Activated CD8-positive, alpha-beta memory T cell treated with anti-CD3 and anti-CD28 coated beads, Interleukin-2, amount 50 U/mL, for 4 hours (primary cell): ENCODE measurements around the gene TCHHL1.
"Not testable (repeated sequence)": the region's sequence is repeated elsewhere in the genome, so short reads cannot be mapped to it uniquely, and the experiment has no call there.

Source experiments
- DNase-seq: peaks from one replicate; pipeline ENCODE4 v3.0.0-alpha.2; 2020

Gene TCHHL1

DNA sequence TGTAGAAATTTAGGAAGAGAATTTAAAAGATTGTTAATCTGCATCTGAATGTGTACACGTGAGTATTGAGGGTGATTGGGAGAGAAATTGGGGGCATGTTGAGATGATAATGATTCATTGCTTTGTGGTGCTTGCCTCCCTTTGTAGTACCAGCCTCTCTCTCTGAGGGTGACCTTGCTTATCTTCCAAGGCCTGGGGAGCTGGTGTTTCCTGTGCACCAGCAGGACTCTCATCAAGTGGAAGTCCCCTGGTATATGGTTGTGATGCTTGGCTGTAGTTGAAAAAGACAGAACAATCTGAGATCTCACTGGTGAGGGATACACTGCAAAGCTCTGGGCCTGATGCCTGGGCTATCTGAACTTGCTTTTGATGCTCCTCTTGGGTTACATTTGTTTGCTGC lies 4.0 kb downstream of the TCHHL1 start:
- no peak for DNase-seq

DNA sequence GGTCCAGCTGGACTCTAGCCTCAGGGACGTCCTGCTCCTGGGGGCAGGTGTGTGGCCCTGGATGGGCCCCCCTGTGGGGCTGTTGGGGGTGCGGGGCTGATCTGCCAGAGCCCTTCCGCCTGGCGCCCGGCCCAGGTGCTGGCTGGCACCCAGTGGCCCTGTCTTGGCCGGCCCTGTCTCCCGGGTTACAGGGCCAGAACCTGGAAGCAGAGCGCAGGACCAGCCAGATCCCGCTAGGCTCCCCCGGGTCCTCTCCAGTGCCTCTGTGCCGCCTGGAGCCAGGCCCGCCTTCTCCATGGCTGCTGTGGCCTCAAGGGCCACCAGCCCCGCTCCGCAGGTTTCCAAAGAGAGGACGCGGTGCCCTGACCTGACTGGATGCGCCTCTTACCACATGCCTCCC lies 7.8 kb downstream of the TCHHL1 start:
- not testable (repeated sequence) for DNase-seq

DNA sequence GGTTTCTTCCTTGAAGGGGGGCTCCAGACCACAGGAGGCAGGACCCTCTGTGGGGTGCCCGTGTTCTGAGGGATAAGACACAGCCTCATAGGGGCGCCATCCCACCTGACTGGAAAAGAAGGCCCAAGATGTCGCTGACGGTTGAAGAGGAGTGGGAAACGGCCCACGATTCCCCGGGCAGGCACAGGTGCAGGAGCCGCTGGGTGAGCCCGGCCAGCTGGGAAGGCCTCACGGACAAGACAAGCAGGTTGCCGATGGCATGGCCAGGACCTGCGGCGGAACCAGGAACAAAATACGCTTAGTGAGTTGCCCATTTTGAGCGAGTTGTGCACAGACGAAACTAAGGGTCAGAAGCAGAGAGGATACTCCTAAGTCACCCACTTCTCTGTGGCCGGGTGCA lies 8.4 kb downstream of the TCHHL1 start:
- not testable (repeated sequence) for DNase-seq

DNA sequence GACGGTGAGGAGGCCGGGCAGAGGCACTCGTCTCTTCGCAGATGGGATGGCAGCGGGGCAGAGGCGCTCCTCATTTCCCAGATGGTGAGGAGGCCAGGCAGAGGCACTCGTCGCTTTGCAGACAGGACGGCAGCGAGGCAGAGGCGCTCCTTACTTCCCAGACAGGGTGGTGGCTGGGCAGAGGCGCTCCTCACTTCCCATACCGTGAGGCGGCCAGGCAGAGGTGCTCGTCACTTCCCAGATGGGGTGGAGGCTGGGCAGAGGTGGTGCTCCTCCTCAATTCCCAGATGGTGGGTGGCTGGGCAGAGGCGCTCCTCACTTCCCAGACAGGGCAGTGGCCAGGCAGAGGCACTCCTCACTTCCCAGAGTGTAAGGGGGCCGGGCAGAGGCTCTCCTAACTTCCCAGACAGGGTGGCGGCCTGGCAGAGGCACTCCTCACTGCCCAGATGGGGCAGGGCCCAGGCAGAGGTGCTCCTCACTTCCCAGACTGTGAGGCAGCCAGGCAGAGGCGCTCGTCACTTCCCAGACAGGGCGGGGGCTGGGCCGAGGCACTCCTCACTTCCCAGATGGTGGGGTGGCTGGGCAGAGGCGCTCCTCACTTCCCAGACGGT lies 9.9 kb downstream of the TCHHL1 start:
- no peak for DNase-seq

- DNase-seq, result no peak
Observed at GRCh38 chr1:152072311-152072710, 16.6 kb downstream of the TCHHL1 start.

DNA sequence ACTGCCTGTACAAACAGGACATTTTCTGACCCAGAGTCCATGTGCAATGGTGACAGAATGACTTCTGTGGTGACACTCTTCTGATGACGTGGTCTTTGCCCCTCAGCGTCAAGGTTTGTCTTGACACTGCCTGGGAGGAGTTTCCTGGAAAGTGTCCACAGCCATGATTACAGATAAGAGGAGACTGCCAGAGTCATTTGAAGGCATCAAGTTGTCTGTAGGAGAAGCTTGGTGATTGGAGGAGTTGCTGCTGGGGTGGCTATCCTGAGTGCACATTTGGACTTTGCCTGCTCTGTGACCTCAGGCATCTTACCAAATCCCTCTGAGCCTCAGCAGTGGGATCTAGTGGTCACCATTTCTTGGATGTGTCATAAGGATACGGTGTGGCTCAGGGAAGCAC lies 17.7 kb downstream of the TCHHL1 start:
- DNase-seq, result no peak

- no peak for DNase-seq
Observed at GRCh38 chr1:152067929-152068328, 20.9 kb downstream of the TCHHL1 start.

DNA sequence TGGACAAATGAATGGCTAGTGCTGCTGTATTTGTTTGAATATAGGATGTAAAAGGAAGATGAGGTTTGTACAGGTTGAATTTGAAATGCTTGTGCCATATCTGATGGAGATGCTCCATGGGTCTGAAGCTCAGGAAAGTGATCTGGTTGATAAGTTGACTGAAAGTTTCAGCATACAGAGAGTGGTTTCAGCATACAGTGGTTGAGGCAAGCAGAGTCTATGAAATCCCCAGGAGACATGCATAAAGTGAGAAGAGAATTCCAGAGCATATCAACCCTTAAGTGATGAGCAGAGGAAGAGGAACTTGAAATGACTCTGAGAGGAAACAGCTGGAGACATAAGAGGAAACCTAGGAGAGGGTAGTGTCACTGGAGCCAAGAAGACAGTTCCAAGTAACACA lies 21.7 kb downstream of the TCHHL1 start:
- no peak for DNase-seq

GRCh38 chr1:152061952-152062351 lies 26.9 kb downstream of the TCHHL1 start:
- no peak for DNase-seq

- no peak for DNase-seq
Observed at GRCh38 chr1:152053375-152053774, 35.5 kb downstream of the TCHHL1 start.

GRCh38 chr1:152052606-152053005 lies 36.3 kb downstream of the TCHHL1 start:
- DNase-seq, result peak; percentile 85

GRCh38 chr1:152050886-152051675 lies 37.8 kb downstream of the TCHHL1 start:
- no peak for DNase-seq

DNA sequence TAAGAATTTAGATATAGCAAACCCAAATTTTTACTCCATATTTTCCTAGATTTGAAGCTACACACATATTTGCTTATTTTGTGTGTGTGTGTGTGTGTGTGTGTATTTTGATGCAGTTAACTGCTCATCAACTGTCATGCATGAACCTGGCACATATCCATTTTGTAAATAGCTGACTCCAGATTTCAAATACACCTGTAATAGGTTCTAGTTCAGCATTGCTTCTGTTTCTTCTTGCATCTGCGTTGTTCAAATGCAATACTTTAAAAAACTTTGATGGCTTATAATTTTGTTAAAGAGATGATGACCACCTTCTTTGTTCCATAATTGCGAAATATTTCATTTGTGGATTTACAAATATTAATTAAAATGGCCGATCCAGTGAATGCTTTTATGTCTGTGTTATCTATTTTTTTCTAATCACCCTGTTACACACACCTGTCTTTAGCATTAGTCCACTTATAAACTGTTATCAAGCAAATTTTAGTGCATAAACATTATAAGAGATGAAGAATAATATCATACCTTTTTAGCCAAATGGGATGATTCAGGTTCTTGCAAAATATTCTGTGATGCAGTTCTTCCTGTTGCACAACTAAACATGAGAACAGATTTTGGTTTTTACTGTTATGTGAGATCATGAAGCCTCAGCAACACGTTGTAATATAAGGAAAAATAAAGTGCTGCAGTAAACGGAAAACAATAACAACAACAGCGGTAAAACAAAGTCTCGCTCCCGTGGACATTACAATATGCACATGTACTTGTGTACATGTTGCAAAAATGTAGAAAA lies 39.4 kb downstream of the TCHHL1 start:
- DNase-seq, result no peak

DNA sequence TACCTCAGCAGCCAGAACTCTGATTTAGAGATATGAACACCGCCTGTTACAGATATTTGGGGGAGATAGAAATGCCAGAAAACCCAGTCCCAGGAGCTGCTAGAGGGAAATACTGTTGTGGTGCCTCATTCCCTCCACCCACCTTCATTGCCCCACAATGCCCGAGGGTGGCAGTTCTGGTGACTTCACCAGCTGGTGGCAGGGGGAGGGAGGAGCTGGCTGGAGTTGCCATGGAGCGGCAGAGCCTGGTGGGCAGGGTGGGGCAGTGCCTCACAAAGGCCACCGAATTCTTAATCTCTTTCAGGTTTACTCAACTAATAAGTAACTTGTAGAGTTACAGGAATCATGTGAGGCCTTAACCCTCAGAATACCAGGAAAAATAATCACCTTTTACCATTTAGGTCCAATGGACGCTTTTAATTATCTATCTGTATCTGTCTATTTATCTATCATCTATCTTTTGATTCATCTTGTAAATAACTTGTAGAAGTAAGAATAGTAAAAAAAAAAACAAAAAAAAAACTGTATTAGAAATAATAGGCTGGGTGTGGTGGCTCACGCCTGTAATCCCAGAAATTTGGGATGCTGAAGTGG lies 40.4 kb downstream of the TCHHL1 start:
- DNase-seq, result peak; percentile 66

DNA sequence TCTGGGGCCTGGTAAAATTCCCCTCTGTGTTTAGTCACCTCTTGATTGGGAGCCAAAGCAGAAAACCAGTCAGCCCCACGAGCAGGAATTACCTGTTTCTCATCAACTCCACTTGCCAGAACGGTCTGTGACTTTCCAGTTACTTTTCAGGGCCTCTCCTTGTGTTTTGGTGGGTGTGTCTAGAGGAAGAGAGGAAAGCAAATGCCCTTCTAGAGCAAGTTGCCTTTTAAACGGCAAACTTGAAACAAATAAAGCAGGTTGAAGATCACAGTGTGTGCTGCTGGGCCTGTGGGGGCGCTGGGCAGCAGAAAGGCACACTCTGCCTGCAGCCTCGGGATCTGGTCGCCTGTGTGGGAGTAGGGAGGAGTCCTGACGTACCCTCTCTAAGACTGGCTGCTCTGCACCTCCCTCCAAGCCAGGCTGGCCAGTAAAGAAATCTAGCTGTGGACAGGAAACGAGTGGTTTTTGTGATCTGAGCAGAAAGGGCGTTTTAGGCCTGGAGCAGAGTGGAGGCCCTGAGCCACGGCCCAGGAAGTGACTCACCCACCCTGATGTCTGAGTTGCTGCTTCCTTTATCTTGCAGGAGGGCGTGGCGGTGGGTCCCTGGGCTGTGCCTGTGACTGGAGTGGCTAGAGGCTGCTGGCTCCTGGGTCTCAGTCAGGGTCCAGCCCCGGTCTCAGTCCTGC lies 41.0 kb downstream of the TCHHL1 start:
- DNase-seq, result peak; percentile 81

DNA sequence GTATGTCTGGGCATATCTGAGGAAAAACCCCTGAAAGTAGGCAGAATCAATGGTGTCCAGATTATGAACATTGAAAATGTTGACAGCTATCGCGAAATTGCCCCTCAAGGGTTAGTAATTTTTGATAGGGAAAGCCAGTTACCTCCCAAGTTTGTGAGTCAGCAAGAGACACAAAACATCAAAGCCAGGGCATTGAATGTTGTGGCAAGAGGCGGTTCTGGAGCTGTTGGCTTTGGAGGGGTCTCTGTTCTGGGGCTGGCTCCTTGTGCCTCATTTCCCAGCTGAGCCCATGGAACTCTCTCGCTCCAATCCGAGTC lies 41.5 kb downstream of the TCHHL1 start:
- no peak for DNase-seq

- DNase-seq, result no peak
Observed at GRCh38 chr1:152044386-152044785, 44.5 kb downstream of the TCHHL1 start.

DNA sequence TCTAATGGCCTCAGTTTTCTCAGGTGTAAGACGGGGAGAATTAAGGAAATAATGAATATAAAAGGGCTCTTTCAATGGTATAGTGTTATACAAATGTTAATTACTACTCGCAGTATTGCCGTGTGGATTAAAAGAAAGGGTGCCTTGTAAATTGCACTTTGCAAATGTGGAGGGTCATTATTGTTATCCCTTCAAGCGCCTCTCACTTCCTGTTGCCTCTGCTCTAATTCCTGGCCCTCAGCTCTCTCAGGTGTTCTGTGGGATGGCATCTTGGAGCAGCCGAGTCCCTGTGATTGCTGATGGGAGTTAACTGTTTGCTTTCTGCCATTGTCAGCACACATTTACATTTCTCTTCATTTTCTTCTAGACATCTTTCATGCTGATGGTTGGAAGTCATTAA lies 45.0 kb downstream of the TCHHL1 start:
- no peak for DNase-seq

DNA sequence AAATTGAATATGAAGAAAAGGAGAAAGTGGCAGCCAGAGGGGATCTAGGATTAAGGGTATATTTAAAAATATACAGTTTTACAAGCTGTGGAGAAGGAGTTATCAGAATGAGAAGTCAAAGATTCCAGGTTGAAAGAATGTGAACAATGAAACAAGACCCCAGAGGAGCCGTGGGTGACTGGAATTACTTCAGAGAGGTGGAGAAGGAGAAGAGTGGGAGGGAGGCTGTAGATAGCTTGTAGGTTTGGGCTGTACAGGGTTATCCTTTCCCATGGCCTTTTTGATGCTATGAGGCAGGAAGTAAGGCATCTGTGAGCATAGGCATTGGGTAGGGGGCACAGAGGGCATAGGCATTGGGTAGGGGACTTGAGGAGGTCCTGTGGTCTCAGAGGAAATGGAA lies 46.8 kb downstream of the TCHHL1 start:
- DNase-seq, result no peak

GRCh38 chr1:152039886-152040285 lies 49.0 kb downstream of the TCHHL1 start:
- DNase-seq, result no peak

GRCh38 chr1:152039461-152039860 lies 49.4 kb downstream of the TCHHL1 start:
- DNase-seq, result no peak

DNA sequence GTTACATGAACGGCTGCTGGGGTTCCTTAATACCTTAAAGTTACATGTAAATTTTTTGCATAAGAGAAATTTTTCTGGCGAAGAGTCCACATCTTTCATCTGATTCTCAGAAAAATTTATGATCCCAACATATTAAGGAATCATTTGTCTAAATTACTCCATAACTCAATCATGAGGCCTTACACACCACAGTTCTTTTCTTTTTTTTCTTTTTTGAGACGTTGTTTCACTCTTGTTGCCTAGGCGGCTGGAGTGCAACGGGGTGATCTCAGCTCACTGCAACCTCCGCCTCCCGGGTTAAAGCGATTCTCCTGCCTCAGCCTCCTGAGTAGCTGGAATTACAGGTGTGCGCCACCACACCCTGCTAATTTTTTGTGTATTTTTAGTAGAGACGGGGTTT lies 50.0 kb downstream of the TCHHL1 start:
- DNase-seq, result no peak
